ENCODE data around the gene FA2H.
A peak's percentile ranks its signal among the peaks of the same experiment; 100 is the strongest.
"Not testable (repeated sequence)": the region's sequence is repeated elsewhere in the genome, so short reads cannot be mapped to it uniquely, and the experiment has no call there.

Gene FA2H

GRCh38 chr16:74677868-74678267 lies 96.8 kb downstream of the FA2H start:
- no peak overlapping the region for H2BK12ac ChIP-seq (ENCODE audit: low read length)
- H2AK5ac ChIP-seq (ENCODE audit: low read depth, low read length), result no peak overlapping the region
- no peaks in the 10 kb centered on the region for H3K36me3 ChIP-seq (replicated peaks in 1 of 2; ENCODE audit: control insufficient read depth in 2 of 2, insufficient read depth in 2 of 2, low read length in 2 of 2)
- H2BK5ac ChIP-seq (ENCODE audit: low read length), result no peak overlapping the region
- H3K4me3 ChIP-seq (ENCODE audit: low read length in 2 of 2), result no peak overlapping the region
- no peak overlapping the region for H4K8ac ChIP-seq (ENCODE audit: low read depth, low read length)
- H3K79me1 ChIP-seq (ENCODE audit: low read depth, low read length), result no peaks in the 10 kb centered on the region
- no CpG with 5 or more reads among the region's 4 CpGs for WGBS, 2 donors (ENCODE audit: extremely low coverage in 2 of 2, insufficient read length in 2 of 2, insufficient replicate concordance in 1 of 2)
- H3K23ac ChIP-seq (ENCODE audit: low read depth, low read length, poor library complexity), result no peak overlapping the region
- H3K27ac ChIP-seq (replicated peaks; ENCODE audit: low read length), result no peak overlapping the region
- H3K4me2 ChIP-seq (ENCODE audit: insufficient read depth, low read length, poor library complexity, severe bottlenecking), result no peak overlapping the region
- H3K27me3 ChIP-seq (ENCODE audit: control insufficient read depth in 3 of 3, insufficient read depth in 3 of 3, low read depth in 1 of 3, low read length in 3 of 3), result peaks cover 0 to 23% (median 0%) of the 10 kb centered on the region in 3 experiments
- H2AFZ ChIP-seq (ENCODE audit: low read length), result no peak overlapping the region
- no peak overlapping the region for H3K18ac ChIP-seq (ENCODE audit: low read length)
- H3K4me1 ChIP-seq (ENCODE audit: control insufficient read depth in 2 of 2, insufficient read depth in 1 of 2, low read depth in 1 of 2, low read length in 2 of 2), result no peaks in the 10 kb centered on the region
- H3K9me3 ChIP-seq (replicated peaks in 1 of 2; ENCODE audit: control insufficient read depth in 2 of 2, insufficient read depth in 1 of 2, low read depth in 1 of 2, low read length in 2 of 2), result no peaks in the 10 kb centered on the region
- DNase-seq (ENCODE audit: low spot score), result no peak
- H2BK120ac ChIP-seq (ENCODE audit: low read depth, low read length), result no peak overlapping the region
- no peak overlapping the region for H3K4ac ChIP-seq (ENCODE audit: low read length)
- no peak overlapping the region for H3K9ac ChIP-seq (ENCODE audit: low read depth, low read length, poor library complexity)
- H2BK15ac ChIP-seq (ENCODE audit: low read length), result no peak overlapping the region
- H4K91ac ChIP-seq (ENCODE audit: low read depth, low read length, poor library complexity), result no peak overlapping the region
- no peak overlapping the region for H3K14ac ChIP-seq (ENCODE audit: low read length)

GRCh38 chr16:74673876-74674275 lies 100.7 kb downstream of the FA2H start:
- no peak overlapping the region for H3K23ac ChIP-seq (ENCODE audit: low read depth, low read length, poor library complexity)
- H3K4me1 ChIP-seq (ENCODE audit: control insufficient read depth in 2 of 2, insufficient read depth in 1 of 2, low read depth in 1 of 2, low read length in 2 of 2), result no peaks in the 10 kb centered on the region
- H2BK15ac ChIP-seq (ENCODE audit: low read length), result no peak overlapping the region
- no peaks in the 10 kb centered on the region for H3K9me3 ChIP-seq (replicated peaks in 1 of 2; ENCODE audit: control insufficient read depth in 2 of 2, insufficient read depth in 1 of 2, low read depth in 1 of 2, low read length in 2 of 2)
- H4K8ac ChIP-seq (ENCODE audit: low read depth, low read length), result no peak overlapping the region
- H3K4me2 ChIP-seq (ENCODE audit: insufficient read depth, low read length, poor library complexity, severe bottlenecking), result no peak overlapping the region
- no peak overlapping the region for H2AFZ ChIP-seq (ENCODE audit: low read length)
- no peak overlapping the region for H3K14ac ChIP-seq (ENCODE audit: low read length)
- H2BK5ac ChIP-seq (ENCODE audit: low read length), result no peak overlapping the region
- H3K18ac ChIP-seq (ENCODE audit: low read length), result no peak overlapping the region
- H4K91ac ChIP-seq (ENCODE audit: low read depth, low read length, poor library complexity), result no peak overlapping the region
- no peak overlapping the region for H3K9ac ChIP-seq (ENCODE audit: low read depth, low read length, poor library complexity)
- no peak overlapping the region for H2AK5ac ChIP-seq (ENCODE audit: low read depth, low read length)
- H3K4me3 ChIP-seq (ENCODE audit: low read length in 2 of 2), result no peak overlapping the region
- no peak overlapping the region for H3K4ac ChIP-seq (ENCODE audit: low read length)
- H3K36me3 ChIP-seq (replicated peaks in 1 of 2; ENCODE audit: control insufficient read depth in 2 of 2, insufficient read depth in 2 of 2, low read length in 2 of 2), result no peaks in the 10 kb centered on the region
- no peak for DNase-seq (ENCODE audit: low spot score)
- no peak overlapping the region for H2BK12ac ChIP-seq (ENCODE audit: low read length)
- WGBS, 2 donors (ENCODE audit: extremely low coverage in 2 of 2, insufficient read length in 2 of 2, insufficient replicate concordance in 1 of 2), result no CpG with 5 or more reads among the region's 3 CpGs
- no peak overlapping the region for H2BK120ac ChIP-seq (ENCODE audit: low read depth, low read length)
- H3K27ac ChIP-seq (replicated peaks; ENCODE audit: low read length), result no peak overlapping the region
- H3K27me3 ChIP-seq (ENCODE audit: control insufficient read depth in 3 of 3, insufficient read depth in 3 of 3, low read depth in 1 of 3, low read length in 3 of 3), result peaks cover 0 to 21% (median 0%) of the 10 kb centered on the region in 3 experiments
- H3K79me1 ChIP-seq (ENCODE audit: low read depth, low read length), result no peaks in the 10 kb centered on the region

DNA sequence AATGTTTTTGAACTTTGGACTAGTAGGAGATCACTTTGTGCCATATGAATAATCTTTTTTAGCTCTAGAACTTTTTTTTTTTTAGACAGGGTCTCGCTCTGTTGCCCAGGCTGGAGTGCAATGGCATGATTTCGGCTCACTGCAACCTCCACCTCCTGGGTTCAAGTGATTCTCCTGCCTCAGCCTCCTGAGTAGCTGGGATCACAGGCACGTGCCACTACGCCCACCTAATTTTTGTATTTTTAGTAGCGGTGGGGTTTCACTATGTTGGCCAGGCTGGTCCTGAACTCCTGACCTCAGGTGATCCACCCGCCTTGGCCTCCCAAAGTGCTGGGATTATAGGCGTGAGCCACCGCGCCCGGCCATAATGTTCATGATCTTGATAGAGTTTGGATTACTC lies 105.7 kb downstream of the FA2H start:
- not testable (repeated sequence) for H3K18ac ChIP-seq (ENCODE audit: low read length); H2BK5ac ChIP-seq (ENCODE audit: low read length); H3K23ac ChIP-seq (ENCODE audit: low read depth, low read length, poor library complexity); H3K14ac ChIP-seq (ENCODE audit: low read length); H3K27ac ChIP-seq (replicated peaks; ENCODE audit: low read length); H3K4me3 ChIP-seq (ENCODE audit: low read length in 2 of 2); H2BK15ac ChIP-seq (ENCODE audit: low read length); H4K8ac ChIP-seq (ENCODE audit: low read depth, low read length); H2AK5ac ChIP-seq (ENCODE audit: low read depth, low read length); H2BK120ac ChIP-seq (ENCODE audit: low read depth, low read length); H3K27me3 ChIP-seq (ENCODE audit: control insufficient read depth in 3 of 3, insufficient read depth in 3 of 3, low read depth in 1 of 3, low read length in 3 of 3); DNase-seq (ENCODE audit: low spot score); H3K4me2 ChIP-seq (ENCODE audit: insufficient read depth, low read length, poor library complexity, severe bottlenecking); H2BK12ac ChIP-seq (ENCODE audit: low read length); H3K4ac ChIP-seq (ENCODE audit: low read length); H2AFZ ChIP-seq (ENCODE audit: low read length); H3K79me1 ChIP-seq (ENCODE audit: low read depth, low read length); H3K4me1 ChIP-seq (ENCODE audit: control insufficient read depth in 2 of 2, insufficient read depth in 1 of 2, low read depth in 1 of 2, low read length in 2 of 2); H3K9ac ChIP-seq (ENCODE audit: low read depth, low read length, poor library complexity); H4K91ac ChIP-seq (ENCODE audit: low read depth, low read length, poor library complexity)
- Histone ChIP-seq H3K9me3 (replicated peaks in 1 of 2; ENCODE audit: control insufficient read depth in 2 of 2, insufficient read depth in 1 of 2, low read depth in 1 of 2, low read length in 2 of 2) (peaks cover 3 to 12% of the 10 kb centered on the region in 2 donors), H3K36me3 (replicated peaks in 1 of 2; ENCODE audit: control insufficient read depth in 2 of 2, insufficient read depth in 2 of 2, low read length in 2 of 2) (peaks cover 7 to 17% of the 10 kb centered on the region in 2 donors)
- WGBS, 2 donors (ENCODE audit: extremely low coverage in 2 of 2, insufficient read length in 2 of 2, insufficient replicate concordance in 1 of 2), result no CpG with 5 or more reads among the region's 10 CpGs

DNA sequence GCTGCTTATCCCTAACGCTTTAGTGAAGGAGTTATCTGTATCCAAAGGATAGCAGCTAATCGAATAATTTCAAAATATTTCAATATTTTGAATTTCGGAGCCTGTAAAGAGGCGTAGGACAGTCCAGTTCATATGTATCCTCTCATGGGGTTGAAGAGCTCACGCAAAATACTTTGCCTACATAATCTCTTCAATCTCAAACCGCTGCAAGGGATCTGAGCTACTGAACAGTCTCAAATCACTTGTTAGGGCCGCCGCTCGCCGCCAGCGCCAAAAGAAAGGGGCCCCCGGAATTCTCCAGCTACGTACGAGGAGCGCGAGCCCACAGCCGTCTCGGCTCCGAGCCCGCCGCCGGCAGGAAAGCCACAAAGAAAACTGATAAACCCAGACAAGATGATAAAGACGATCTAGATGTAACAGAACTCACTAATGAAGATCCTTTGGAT lies 107.3 kb downstream of the FA2H start:
- Histone ChIP-seq H3K36me3 (replicated peaks in 1 of 2; ENCODE audit: control insufficient read depth in 2 of 2, insufficient read depth in 2 of 2, low read length in 2 of 2) (peaks cover 16 to 32% of the 10 kb centered on the region in 2 donors), H2AK5ac (ENCODE audit: low read depth, low read length) (no peak overlapping the region), H2BK12ac (ENCODE audit: low read length) (no peak overlapping the region), H3K18ac (ENCODE audit: low read length) (peak overlapping the region; percentile 35), H4K8ac (ENCODE audit: low read depth, low read length) (no peak overlapping the region), H2BK15ac (ENCODE audit: low read length) (peak overlapping the region; percentile 90), H2BK5ac (ENCODE audit: low read length) (no peak overlapping the region), H3K4me2 (ENCODE audit: insufficient read depth, low read length, poor library complexity, severe bottlenecking) (peak overlapping the region; percentile 60), H3K4me3 (ENCODE audit: low read length in 2 of 2) (peak overlapping the region; percentile 3 to 85), H3K9me3 (replicated peaks in 1 of 2; ENCODE audit: control insufficient read depth in 2 of 2, insufficient read depth in 1 of 2, low read depth in 1 of 2, low read length in 2 of 2) (peaks cover 3 to 12% of the 10 kb centered on the region in 2 donors), H3K4me1 (ENCODE audit: control insufficient read depth in 2 of 2, insufficient read depth in 1 of 2, low read depth in 1 of 2, low read length in 2 of 2) (peaks cover 0 to 3% of the 10 kb centered on the region in 2 donors), H3K27ac (replicated peaks; ENCODE audit: low read length) (no peak overlapping the region), H3K9ac (ENCODE audit: low read depth, low read length, poor library complexity) (no peak overlapping the region), H2AFZ (ENCODE audit: low read length) (peak overlapping the region; percentile 99), H3K14ac (ENCODE audit: low read length) (no peak overlapping the region), H4K91ac (ENCODE audit: low read depth, low read length, poor library complexity) (no peak overlapping the region), H3K23ac (ENCODE audit: low read depth, low read length, poor library complexity) (no peak overlapping the region), H2BK120ac (ENCODE audit: low read depth, low read length) (no peak overlapping the region), H3K27me3 (ENCODE audit: control insufficient read depth in 3 of 3, insufficient read depth in 3 of 3, low read depth in 1 of 3, low read length in 3 of 3) (no peaks in the 10 kb centered on the region), H3K79me1 (ENCODE audit: low read depth, low read length) (peaks cover 9% of the 10 kb centered on the region), H3K4ac (ENCODE audit: low read length) (no peak overlapping the region)
- WGBS, 2 donors (ENCODE audit: extremely low coverage in 2 of 2, insufficient read length in 2 of 2, insufficient replicate concordance in 1 of 2), result no CpG with 5 or more reads among the region's 23 CpGs
- peak; percentile 20 for DNase-seq (ENCODE audit: low spot score)

Measured in neuronal stem cell (in vitro differentiated cells).